ENCODE results near the gene PRPF19.
A peak's percentile ranks its signal among the peaks of the same experiment; 100 is the strongest.
"Not testable (repeated sequence)": the region's sequence is repeated elsewhere in the genome, so short reads cannot be mapped to it uniquely, and the experiment has no call there.

PRPF19 gene

GRCh38 chr11:60912851-60913528 is 6.6 kb upstream of the PRPF19 start:
- no peak for DNase-seq (ENCODE audit: low read depth, low spot score)
- H3K4me3 ChIP-seq (ENCODE audit: low read length) = peak overlapping the region; percentile 77

- no peak overlapping the region for H3K4me3 ChIP-seq (ENCODE audit: low read length)
- no peak for DNase-seq (ENCODE audit: low read depth, low spot score)
These were observed 6.0 kb upstream of the PRPF19 start for GRCh38 chr11:60912223-60912850.

GRCh38 chr11:60910711-60911380 is 4.5 kb upstream of the PRPF19 start:
- H3K4me3 ChIP-seq (ENCODE audit: low read length) = no peak overlapping the region
- DNase-seq (ENCODE audit: low read depth, low spot score) = no peak

- H3K4me3 ChIP-seq (ENCODE audit: low read length) = no peak overlapping the region
- no peak for DNase-seq (ENCODE audit: low read depth, low spot score)
These were observed 3.9 kb upstream of the PRPF19 start for GRCh38 chr11:60910281-60910687.

GRCh38 chr11:60909680-60910280 is 3.4 kb upstream of the PRPF19 start:
- DNase-seq (ENCODE audit: low read depth, low spot score); H3K4me3 ChIP-seq (ENCODE audit: low read length): not testable (repeated sequence)

GRCh38 chr11:60908803-60909202 is 2.4 kb upstream of the PRPF19 start:
- no peak overlapping the region for H3K4me3 ChIP-seq (ENCODE audit: low read length)
- no peak for DNase-seq (ENCODE audit: low read depth, low spot score)

- no peak for DNase-seq (ENCODE audit: low read depth, low spot score)
- H3K4me3 ChIP-seq (ENCODE audit: low read length) = peak overlapping the region; percentile 95
These were observed 753 bp downstream of the PRPF19 start for GRCh38 chr11:60905551-60906113.

GRCh38 chr11:60905047-60905446 is 1.3 kb downstream of the PRPF19 start:
- H3K4me3 ChIP-seq (ENCODE audit: low read length) = peak overlapping the region; percentile 95
- no peak for DNase-seq (ENCODE audit: low read depth, low spot score)

GRCh38 chr11:60902625-60903024 is 3.8 kb downstream of the PRPF19 start:
- H3K4me3 ChIP-seq (ENCODE audit: low read length) = no peak overlapping the region

GRCh38 chr11:60900673-60901404 is 5.5 kb downstream of the PRPF19 start:
- H3K4me3 ChIP-seq (ENCODE audit: low read length) = no peak overlapping the region

More at GRCh38 chr11:60902625-60903024, 3.8 kb downstream of the PRPF19 start:
- no peak for DNase-seq (ENCODE audit: low read depth, low spot score)

GRCh38 chr11:60899977-60900376 is 6.4 kb downstream of the PRPF19 start:
- no peak for DNase-seq (ENCODE audit: low read depth, low spot score)
- H3K4me3 ChIP-seq (ENCODE audit: low read length) = no peak overlapping the region

More at GRCh38 chr11:60900673-60901404, 5.5 kb downstream of the PRPF19 start:
- no peak for DNase-seq (ENCODE audit: low read depth, low spot score)

GRCh38 chr11:60899046-60899936 is 7.1 kb downstream of the PRPF19 start:
- DNase-seq (ENCODE audit: low read depth, low spot score) = peak; percentile 47
- H3K4me3 ChIP-seq (ENCODE audit: low read length) = no peak overlapping the region

GRCh38 chr11:60897496-60897895 is 8.9 kb downstream of the PRPF19 start:
- no peak for DNase-seq (ENCODE audit: low read depth, low spot score)
- H3K4me3 ChIP-seq (ENCODE audit: low read length) = no peak overlapping the region

GRCh38 chr11:60895687-60896086 is 10.7 kb downstream of the PRPF19 start:
- no peak for DNase-seq (ENCODE audit: low read depth, low spot score)
- no peak overlapping the region for H3K4me3 ChIP-seq (ENCODE audit: low read length)

- no peak overlapping the region for H3K4me3 ChIP-seq (ENCODE audit: low read length)
- DNase-seq (ENCODE audit: low read depth, low spot score) = no peak
These were observed 15.2 kb downstream of the PRPF19 start for GRCh38 chr11:60891103-60891741.

- no peak for DNase-seq (ENCODE audit: low read depth, low spot score)
- no peak overlapping the region for H3K4me3 ChIP-seq (ENCODE audit: low read length)
These were observed 15.7 kb downstream of the PRPF19 start for GRCh38 chr11:60890696-60891095.

GRCh38 chr11:60889869-60890311 is 16.5 kb downstream of the PRPF19 start:
- no peak for DNase-seq (ENCODE audit: low read depth, low spot score)

More at GRCh38 chr11:60889869-60890311, 16.5 kb downstream of the PRPF19 start:
- H3K4me3 ChIP-seq (ENCODE audit: low read length) = no peak overlapping the region

Measured in Jurkat, Clone E6-1 (cell line).